Stimulated activated CD4-positive, alpha-beta T cell treated with anti-CD3 and anti-CD28 coated beads, Interleukin-1b, Interleukin-23, amount 100 ng/mL, for 4 hours (primary cell): ENCODE measurements around the gene ZNF66.
"Not testable (repeated sequence)": the region's sequence is repeated elsewhere in the genome, so short reads cannot be mapped to it uniquely, and the experiment has no call there.

Source experiments
- DNase-seq, 2 donors: peaks; one replicate each; pipeline ENCODE4 v3.0.0-alpha.2; 2020; ENCODE audit warnings: low read depth in 2 of 2

The ZNF66 gene

GRCh38 chr19:20776083-20777076 lies at the start of gene ZNF66:
Gene ZNF66, plus strand, starts transcription at chr19:20776304. Its CDS starts 144 bp downstream, at chr19:20776448.
- DNase-seq: peak; percentile 81 to 92

- not testable (repeated sequence) for DNase-seq
Observed at GRCh38 chr19:20750169-20750568, 25.9 kb upstream of the ZNF66 start.

- DNase-seq: not testable (repeated sequence)
Observed at GRCh38 chr19:20752291-20752690, 23.8 kb upstream of the ZNF66 start.

GRCh38 chr19:20769225-20769736 lies 6.8 kb upstream of the ZNF66 start:
- not testable (repeated sequence) for DNase-seq

- no peak for DNase-seq
Observed at GRCh38 chr19:20787786-20788185, 11.7 kb downstream of the ZNF66 start.

- no peak for DNase-seq
Observed at GRCh38 chr19:20791806-20792205, 15.7 kb downstream of the ZNF66 start.

GRCh38 chr19:20806311-20807262 lies 30.5 kb downstream of the ZNF66 start:
- not testable (repeated sequence) for DNase-seq

GRCh38 chr19:20840371-20840770 lies 64.3 kb downstream of the ZNF66 start:
- no peak for DNase-seq
